HL-60/S4 treated with phorbol 12-myristate 13-acetate at 8.2 ng/mL for 4 days and 3 days (cell line): ENCODE results near the gene STARD13.

Experiments used
- in situ Hi-C: fragments of 300-500 bp; cut with MboI; formaldehyde crosslinking; loops from 2 replicates; pipeline ENCODE4 v1.15.0; 2022; ENCODE audit warnings: low sequenced_read_pairs

Gene STARD13

GRCh38 chr13:33073338-33073737, 212.2 kb downstream of the STARD13 start:
- in situ Hi-C loops, result no loop called here

- in situ Hi-C loops, result no loop called here
Observed at GRCh38 chr13:33072759-33073158, 212.8 kb downstream of the STARD13 start.

- in situ Hi-C loops, result no loop called here
Observed at GRCh38 chr13:33072282-33072681, 213.3 kb downstream of the STARD13 start.

GRCh38 chr13:33070713-33071112, 214.8 kb downstream of the STARD13 start:
- in situ Hi-C loops, result no loop called here

GRCh38 chr13:33069365-33069764, 216.2 kb downstream of the STARD13 start:
- in situ Hi-C loops, result no loop called here

- in situ Hi-C loops, result no loop called here
Observed at GRCh38 chr13:33066329-33066728, 219.2 kb downstream of the STARD13 start.

GRCh38 chr13:33060815-33061214, 224.7 kb downstream of the STARD13 start:
- in situ Hi-C loops, result no loop called here

GRCh38 chr13:33058776-33059327, 226.7 kb downstream of the STARD13 start:
- in situ Hi-C loops, result no loop called here

GRCh38 chr13:33057019-33057780, 228.4 kb downstream of the STARD13 start:
- in situ Hi-C loops, result no loop called here

GRCh38 chr13:33053397-33054066, 232.0 kb downstream of the STARD13 start:
- in situ Hi-C loops, result no loop called here
